GM21737 (cell line): ENCODE results near the gene UBFD1.
"Not testable (repeated sequence)": the region's sequence is repeated elsewhere in the genome, so short reads cannot be mapped to it uniquely, and the experiment has no call there.

ENCODE experiments used
- ATAC-seq: cut with Tn5 transposase; IDR thresholded peaks from one replicate; pipeline ENCODE4 v1.9.1; 2021; ENCODE audit warnings: mild to moderate bottlenecking, moderate library complexity; ENCODE audit not compliant: unreplicated experiment

The UBFD1 gene

DNA sequence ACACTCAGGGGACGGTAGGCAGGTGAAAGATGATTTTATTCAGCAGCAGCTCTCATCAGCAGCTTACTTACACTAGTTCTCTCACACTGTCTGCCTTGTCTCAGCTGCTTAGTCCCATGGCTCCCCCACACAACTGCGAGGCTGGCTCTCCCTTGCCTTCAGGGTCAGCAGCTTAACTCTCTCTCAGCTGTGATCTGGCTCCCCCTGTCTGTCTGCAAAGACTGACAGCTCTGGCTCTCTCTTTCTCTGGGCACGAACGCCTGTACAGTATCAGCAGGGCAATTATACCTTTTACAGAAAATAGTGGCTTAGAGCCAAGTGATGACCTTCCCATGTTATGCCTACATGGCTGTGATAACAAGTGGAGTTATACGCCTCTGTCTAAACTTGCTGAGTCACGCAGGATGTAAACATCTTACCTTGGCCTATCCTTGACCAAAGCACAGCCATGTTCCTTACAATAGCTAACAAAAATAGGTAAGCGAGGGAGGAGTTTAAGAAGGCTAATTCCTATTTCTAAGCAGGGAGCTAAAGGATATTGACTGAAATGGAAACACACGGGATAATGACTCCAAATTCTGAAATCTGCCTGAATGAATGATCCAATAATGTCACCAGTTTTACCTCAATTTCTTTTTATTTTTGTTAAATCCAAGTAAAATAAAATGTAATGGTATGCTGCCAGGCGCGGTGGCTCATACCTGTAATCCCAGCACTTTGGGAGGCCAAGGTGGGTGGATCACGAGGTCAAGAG, 39.7 kb downstream of the UBFD1 start:
- ATAC-seq: no peak

DNA sequence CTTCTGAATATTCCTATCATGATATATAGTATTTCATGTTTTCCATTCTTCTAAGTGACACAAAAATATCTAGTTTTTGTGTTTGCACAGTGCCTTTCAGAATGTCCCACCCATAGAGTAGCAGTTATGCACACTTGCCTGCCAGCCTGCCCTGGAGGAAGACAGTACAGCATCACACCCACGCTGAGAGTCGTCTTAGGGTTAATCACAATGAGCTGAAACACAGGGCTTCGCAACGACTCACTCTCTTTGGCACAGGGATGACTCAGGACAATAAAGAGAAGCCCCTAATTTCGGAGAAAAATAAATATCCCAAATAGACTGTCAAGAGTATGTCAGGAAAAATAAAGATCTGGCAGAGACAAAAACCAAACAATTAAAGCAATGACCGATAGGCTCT, 50.2 kb downstream of the UBFD1 start:
- no peak for ATAC-seq

DNA sequence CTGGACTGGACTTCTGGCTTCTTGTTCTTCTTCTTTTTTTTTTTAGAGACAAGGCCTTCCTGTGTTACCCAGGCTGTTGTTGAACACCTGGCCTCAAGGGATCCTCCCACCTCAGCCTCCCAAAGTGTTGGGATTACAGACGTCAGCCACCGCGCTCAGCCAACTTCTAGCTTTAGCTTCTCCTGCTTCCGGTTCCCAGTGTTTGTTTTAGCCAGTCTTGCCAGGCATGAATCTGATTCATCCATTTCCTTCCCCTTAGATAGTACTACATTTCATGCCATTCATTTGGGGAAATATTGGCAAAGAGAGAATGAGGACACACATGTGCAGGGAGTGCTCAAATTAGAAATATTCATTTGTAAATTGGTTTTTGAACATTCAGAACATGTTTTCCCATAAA, 50.7 kb downstream of the UBFD1 start:
- ATAC-seq: no peak

DNA sequence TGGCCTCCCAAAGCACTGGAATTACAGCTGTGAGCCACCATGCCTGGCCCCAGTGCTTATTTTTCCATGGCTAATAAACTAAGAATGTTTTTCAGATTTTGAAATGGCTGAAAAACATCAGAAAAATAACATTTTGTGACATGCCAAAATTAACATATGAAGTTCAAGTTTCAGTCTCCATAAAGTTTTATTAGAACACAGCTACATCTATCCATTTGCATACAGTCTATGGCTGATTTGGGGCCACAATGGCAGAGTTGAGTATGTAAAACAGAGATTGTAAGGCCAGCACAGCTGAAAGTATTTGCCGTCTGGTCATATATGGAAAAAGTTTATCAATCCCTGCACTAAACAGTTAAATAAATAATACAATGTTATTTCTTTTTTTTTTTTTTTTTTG, 52.4 kb downstream of the UBFD1 start:
- ATAC-seq: no peak

GRCh38 chr16:23610905-23611304, 53.4 kb downstream of the UBFD1 start:
- ATAC-seq: not testable (repeated sequence)

GRCh38 chr16:23611936-23612335, 54.4 kb downstream of the UBFD1 start:
- ATAC-seq: no peak

DNA sequence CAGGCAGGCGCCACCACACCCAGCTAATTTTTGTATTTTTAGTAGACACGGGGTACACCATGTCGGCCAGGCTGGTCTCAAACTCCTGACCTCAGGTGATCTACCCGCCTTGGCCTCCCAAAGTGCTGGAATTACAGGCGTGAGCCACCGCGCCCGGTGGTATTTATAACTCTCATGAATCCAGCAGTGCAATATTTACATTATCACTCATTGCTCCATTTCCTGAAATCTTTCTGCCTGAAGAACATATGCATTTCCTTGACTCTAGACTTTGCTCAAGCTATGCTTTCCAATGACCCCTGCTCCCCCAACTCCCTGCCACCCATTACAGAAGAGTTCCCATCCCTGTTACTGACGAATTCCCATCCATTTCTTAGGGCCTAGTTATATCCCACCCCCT, 58.3 kb downstream of the UBFD1 start:
- no peak for ATAC-seq
